ENCODE measurements around the gene TRMT112. TPM values are rescaled to one million over a fixed set of nuclear protein-coding genes. Genes with fewer than 3 reads are reported as not detected.

TRMT112 gene
- total RNA-seq, 1 experiment from 2014 or later, result 328 TPM

- POLR2A ChIA-PET, result interaction anchor here (1.0 to 1.5 kb wide), 2 partner anchors 7 to 9 kb away, joined by 3 to 9 read pairs; no protein-coding TSS in a partner anchor
- no peak overlapping the region for H3K4me3 ChIP-seq (replicated peaks in 1 of 2; ENCODE audit: low read depth in 1 of 2, low read length in 2 of 2)
These were observed 5.5 kb upstream of the TRMT112 start for GRCh38 chr11:64322925-64323260.

More at GRCh38 chr11:64322925-64323260, 5.5 kb upstream of the TRMT112 start:
- Histone ChIP-seq H3K4me2 (ENCODE audit: low read length) (peak overlapping the region; percentile 23; the same call in 1 of the 2 replicates), H3K36me3 (ENCODE audit: control insufficient read depth in 1 of 2, insufficient read depth in 2 of 2, low read length in 2 of 2) (peaks cover 0 to 7% of the 10 kb centered on the region in 2 experiments; a peak in 1 of 4 replicates), H2AFZ (ENCODE audit: low read depth, low read length, poor library complexity, severe bottlenecking) (no peak overlapping the region), H3K9me3 (ENCODE audit: control insufficient read depth in 1 of 2, insufficient read depth in 1 of 2, low read depth in 1 of 2, low read length in 2 of 2) (no peaks in the 10 kb centered on the region), H3K4me1 (ENCODE audit: control insufficient read depth in 1 of 2, insufficient read depth in 2 of 2, low read length in 2 of 2) (peaks cover 17 to 44% of the 10 kb centered on the region in 2 experiments), H4K20me1 (ENCODE audit: insufficient read depth) (no peaks in the 10 kb centered on the region), H3K27ac (ENCODE audit: low read depth, low read length) (no peak overlapping the region; the same call in 1 of the 2 replicates), H3K79me2 (ENCODE audit: insufficient read depth, low read length) (peaks cover 18% of the 10 kb centered on the region), H3K27me3 (ENCODE audit: insufficient read depth, low read length) (no peaks in the 10 kb centered on the region), H3K9me2 (ENCODE audit: insufficient read depth) (no peaks in the 10 kb centered on the region), H3K9ac (ENCODE audit: low read length) (no peak overlapping the region)
- ChIA-PET RAD21 (ENCODE audit: low non-redundant PET in 1 of 2, low total read pairs in 2 of 2, uncharacterized antibody in 2 of 2, unreplicated experiment in 2 of 2) (interaction anchor here (1.2 to 1.4 kb wide), 2 partner anchors 9 kb away, joined by 3 read pairs; no protein-coding TSS in a partner anchor), CTCF (interaction anchor here (1.2 to 2.0 kb wide), 3 partner anchors 9 to 32 kb away, joined by 3 to 5 read pairs (median 5); no protein-coding TSS in a partner anchor)
- BruUV-seq (replicated peaks), result no TSS peak
- no peak for ATAC-seq
- DNase-seq (ENCODE audit: low read depth, low spot score), result no peak
- TF ChIP-seq RAD21 (IDR thresholded peaks at IDR 0.05; ENCODE audit: low read depth), result no peak
- no peak for TF ChIP-seq SRF (IDR thresholded peaks at IDR 0.05; ENCODE audit: low read depth)
- TF ChIP-seq ZFX (IDR thresholded peaks at IDR 0.05), result no peak
- TF ChIP-seq, protein P1, sequence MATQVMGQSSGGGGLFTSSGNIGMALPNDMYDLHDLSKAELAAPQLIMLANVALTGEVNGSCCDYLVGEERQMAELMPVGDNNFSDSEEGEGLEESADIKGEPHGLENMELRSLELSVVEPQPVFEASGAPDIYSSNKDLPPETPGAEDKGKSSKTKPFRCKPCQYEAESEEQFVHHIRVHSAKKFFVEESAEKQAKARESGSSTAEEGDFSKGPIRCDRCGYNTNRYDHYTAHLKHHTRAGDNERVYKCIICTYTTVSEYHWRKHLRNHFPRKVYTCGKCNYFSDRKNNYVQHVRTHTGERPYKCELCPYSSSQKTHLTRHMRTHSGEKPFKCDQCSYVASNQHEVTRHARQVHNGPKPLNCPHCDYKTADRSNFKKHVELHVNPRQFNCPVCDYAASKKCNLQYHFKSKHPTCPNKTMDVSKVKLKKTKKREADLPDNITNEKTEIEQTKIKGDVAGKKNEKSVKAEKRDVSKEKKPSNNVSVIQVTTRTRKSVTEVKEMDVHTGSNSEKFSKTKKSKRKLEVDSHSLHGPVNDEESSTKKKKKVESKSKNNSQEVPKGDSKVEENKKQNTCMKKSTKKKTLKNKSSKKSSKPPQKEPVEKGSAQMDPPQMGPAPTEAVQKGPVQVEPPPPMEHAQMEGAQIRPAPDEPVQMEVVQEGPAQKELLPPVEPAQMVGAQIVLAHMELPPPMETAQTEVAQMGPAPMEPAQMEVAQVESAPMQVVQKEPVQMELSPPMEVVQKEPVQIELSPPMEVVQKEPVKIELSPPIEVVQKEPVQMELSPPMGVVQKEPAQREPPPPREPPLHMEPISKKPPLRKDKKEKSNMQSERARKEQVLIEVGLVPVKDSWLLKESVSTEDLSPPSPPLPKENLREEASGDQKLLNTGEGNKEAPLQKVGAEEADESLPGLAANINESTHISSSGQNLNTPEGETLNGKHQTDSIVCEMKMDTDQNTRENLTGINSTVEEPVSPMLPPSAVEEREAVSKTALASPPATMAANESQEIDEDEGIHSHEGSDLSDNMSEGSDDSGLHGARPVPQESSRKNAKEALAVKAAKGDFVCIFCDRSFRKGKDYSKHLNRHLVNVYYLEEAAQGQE (IDR thresholded peaks at IDR 0.05; ENCODE audit: low read depth), result no peak
- TF ChIP-seq SIN3A (IDR thresholded peaks at IDR 0.05; ENCODE audit: low read depth), result no peak
- no peak for TF ChIP-seq CTCF (IDR thresholded peaks at IDR 0.05 in 2 of 3, conservative IDR thresholded peaks at IDR 0.05 in 1 of 3; ENCODE audit: borderline replicate concordance in 1 of 3, insufficient read depth in 1 of 3, low read depth in 2 of 3, low read length in 2 of 3)
- no peak for TF ChIP-seq TCF7L2 (IDR thresholded peaks at IDR 0.05; ENCODE audit: borderline replicate concordance, extremely low read depth, insufficient read depth, insufficient read length)
- no peak for TF ChIP-seq CEBPB (IDR thresholded peaks at IDR 0.05; ENCODE audit: low read depth)
- no peak for TF ChIP-seq CBX3 (IDR thresholded peaks at IDR 0.05; ENCODE audit: low read depth)
- TF ChIP-seq MAX (IDR thresholded peaks at IDR 0.05), result no peak
- TF ChIP-seq POLR2A (IDR thresholded peaks at IDR 0.05; ENCODE audit: borderline replicate concordance, extremely low read depth, insufficient read depth, insufficient read length), result no peak
- TF ChIP-seq ZNF274 (IDR thresholded peaks at IDR 0.05; ENCODE audit: low read depth, low read length), result no peak
- intact Hi-C loops (cut with micrococcal nuclease), result no loop called here

All from HCT116 (cell line).